ENCODE results near the gene GNAI3.

GNAI3 gene

GRCh38 chr1:109598655-109599054, 50.2 kb downstream of the GNAI3 start:
- no peak for DNase-seq (ENCODE audit: low read depth)

- DNase-seq (ENCODE audit: low read depth) = no peak
These were observed 54.8 kb downstream of the GNAI3 start for GRCh38 chr1:109603229-109603628.

- DNase-seq (ENCODE audit: low read depth) = no peak
These were observed 57.0 kb downstream of the GNAI3 start for GRCh38 chr1:109605381-109605780.

GRCh38 chr1:109609881-109610280, 61.5 kb downstream of the GNAI3 start:
- no peak for DNase-seq (ENCODE audit: low read depth)

GRCh38 chr1:109610609-109611307, 62.3 kb downstream of the GNAI3 start:
- DNase-seq (ENCODE audit: low read depth) = no peak

- DNase-seq (ENCODE audit: low read depth) = no peak
These were observed 63.0 kb downstream of the GNAI3 start for GRCh38 chr1:109611308-109611990.

- DNase-seq (ENCODE audit: low read depth) = no peak
These were observed 65.1 kb downstream of the GNAI3 start for GRCh38 chr1:109613361-109614147.

GRCh38 chr1:109615879-109616278, 67.5 kb downstream of the GNAI3 start:
- DNase-seq (ENCODE audit: low read depth) = no peak

- DNase-seq (ENCODE audit: low read depth) = no peak
These were observed 68.0 kb downstream of the GNAI3 start for GRCh38 chr1:109616391-109616790.

GRCh38 chr1:109617291-109617801, 68.9 kb downstream of the GNAI3 start:
- DNase-seq (ENCODE audit: low read depth) = no peak

GRCh38 chr1:109618661-109619575, 70.5 kb downstream of the GNAI3 start:
- DNase-seq (ENCODE audit: low read depth) = no peak

- peak; percentile 55 for DNase-seq (ENCODE audit: low read depth)
These were observed 71.4 kb downstream of the GNAI3 start, which contains the start of the genes AMPD2 and GNAT2 for GRCh38 chr1:109619576-109620400. Gene AMPD2, plus strand, starts transcription at chr1:109619837. Its CDS starts 1,339 bp downstream, at chr1:109621176. Gene GNAT2, minus strand, starts transcription at chr1:109619616. Its CDS starts 6,746 bp downstream, at chr1:109612870.

GRCh38 chr1:109620401-109620791, 72.0 kb downstream of the GNAI3 start:
- DNase-seq (ENCODE audit: low read depth) = no peak

- peak; percentile 95 for DNase-seq (ENCODE audit: low read depth)
These were observed 72.4 kb downstream of the GNAI3 start for GRCh38 chr1:109620841-109621286.

GRCh38 chr1:109621379-109622136, 73.1 kb downstream of the GNAI3 start:
- no peak for DNase-seq (ENCODE audit: low read depth)

- DNase-seq (ENCODE audit: low read depth) = no peak
These were observed 73.9 kb downstream of the GNAI3 start for GRCh38 chr1:109622137-109622892.

- no peak for DNase-seq (ENCODE audit: low read depth)
These were observed 74.5 kb downstream of the GNAI3 start for GRCh38 chr1:109622895-109623294.

GRCh38 chr1:109623601-109624161, 75.3 kb downstream of the GNAI3 start:
- DNase-seq (ENCODE audit: low read depth) = no peak

All from stimulated activated CD8-positive, alpha-beta memory T cell treated with anti-CD3 and anti-CD28 coated beads, Interleukin-7, amount 100 ng/mL, for 24 hours (primary cell).